ACC112 (cell line): ENCODE data around the gene FOXO6.

ENCODE experiments used
- H2AFZ ChIP-seq: fragments of 200-600 bp; sonication (generic); one replicate; pipeline ENCODE4 v1.6.0; 2017; ENCODE audit warnings: antibody characterized with exemption, low read length; ENCODE audit not compliant: unreplicated experiment
- H3K27ac ChIP-seq: fragments of 200-600 bp; sonication (generic); 2 replicates; pipeline ENCODE4 v1.5.1; 2014; ENCODE audit warnings: low read depth, mild to moderate bottlenecking, antibody characterized with exemption, low read length, moderate library complexity
- H3K27me3 ChIP-seq: fragments of 200-600 bp; sonication (generic); 2 replicates; pipeline ENCODE4 v1.6.1; 2014; ENCODE audit warnings: mild to moderate bottlenecking, antibody characterized with exemption, low read length, moderate library complexity, mixed read lengths; ENCODE audit not compliant: insufficient read depth
- H3K36me3 ChIP-seq: fragments of 200-600 bp; sonication (generic); 2 replicates; pipeline ENCODE4 v1.6.1; 2016; ENCODE audit warnings: mild to moderate bottlenecking, antibody characterized with exemption, low read length, moderate library complexity, mixed read lengths; ENCODE audit not compliant: insufficient read depth
- H3K4me1 ChIP-seq: fragments of 200-600 bp; sonication (generic); one replicate; pipeline ENCODE4 v1.6.1; 2016; ENCODE audit warnings: low read length, mixed read lengths; ENCODE audit not compliant: insufficient read depth, unreplicated experiment, control insufficient read depth
- H3K4me3 ChIP-seq: fragments of 200-600 bp; sonication (generic); 2 replicates; pipeline ENCODE4 v1.5.1; 2014; ENCODE audit warnings: mild to moderate bottlenecking, low read depth, low read length
- H3K79me2 ChIP-seq: fragments of 200-600 bp; sonication (generic); one replicate; pipeline ENCODE4 v1.6.0; 2016; ENCODE audit warnings: low read length; ENCODE audit not compliant: control insufficient read depth, unreplicated experiment, insufficient read depth

FOXO6 gene

GRCh38 chr1:41378999-41379737 is 17.9 kb downstream of the FOXO6 start:
- H3K27me3 ChIP-seq, result peaks cover 6% of the 10 kb centered on the region; the same call in 1 of the 2 replicates
- no peak overlapping the region for H3K27ac ChIP-seq
- H3K36me3 ChIP-seq, result no peaks in the 10 kb centered on the region
- H2AFZ ChIP-seq, result no peak overlapping the region
- no peaks in the 10 kb centered on the region for H3K79me2 ChIP-seq
- no peak overlapping the region for H3K4me3 ChIP-seq
- H3K4me1 ChIP-seq, result peaks cover 18% of the 10 kb centered on the region

GRCh38 chr1:41379738-41380130 is 18.5 kb downstream of the FOXO6 start:
- no peaks in the 10 kb centered on the region for H3K79me2 ChIP-seq
- peaks cover 12% of the 10 kb centered on the region for H3K27me3 ChIP-seq
- no peaks in the 10 kb centered on the region for H3K36me3 ChIP-seq
- H3K4me3 ChIP-seq, result no peak overlapping the region
- H3K4me1 ChIP-seq, result peaks cover 18% of the 10 kb centered on the region
- H2AFZ ChIP-seq, result no peak overlapping the region
- H3K27ac ChIP-seq, result no peak overlapping the region

- Histone ChIP-seq H3K27me3 (peaks cover 16% of the 10 kb centered on the region), H3K4me3 (no peak overlapping the region), H2AFZ (no peak overlapping the region), H3K79me2 (no peaks in the 10 kb centered on the region), H3K36me3 (no peaks in the 10 kb centered on the region), H3K27ac (no peak overlapping the region), H3K4me1 (peaks cover 18% of the 10 kb centered on the region)
These were observed 19.0 kb downstream of the FOXO6 start for GRCh38 chr1:41380195-41380594.

GRCh38 chr1:41380979-41381691 is 19.9 kb downstream of the FOXO6 start:
- peak overlapping the region; percentile 70 for H2AFZ ChIP-seq
- no peak overlapping the region for H3K27ac ChIP-seq
- H3K27me3 ChIP-seq, result peaks cover 24% of the 10 kb centered on the region
- H3K4me3 ChIP-seq, result peak overlapping the region; percentile 83
- H3K79me2 ChIP-seq, result no peaks in the 10 kb centered on the region
- peaks cover 18% of the 10 kb centered on the region for H3K4me1 ChIP-seq
- H3K36me3 ChIP-seq, result no peaks in the 10 kb centered on the region

GRCh38 chr1:41381692-41382479 is 20.7 kb downstream of the FOXO6 start:
- Histone ChIP-seq H3K79me2 (no peaks in the 10 kb centered on the region), H3K36me3 (no peaks in the 10 kb centered on the region), H3K27ac (peak overlapping the region; percentile 68), H3K27me3 (peaks cover 30% of the 10 kb centered on the region), H2AFZ (peak overlapping the region; percentile 71), H3K4me1 (peaks cover 18% of the 10 kb centered on the region), H3K4me3 (peak overlapping the region; percentile 83)

GRCh38 chr1:41382480-41383090 is 21.4 kb downstream of the FOXO6 start:
- Histone ChIP-seq H3K4me1 (peaks cover 18% of the 10 kb centered on the region), H2AFZ (peak overlapping the region; percentile 71), H3K4me3 (peak overlapping the region; percentile 83)

GRCh38 chr1:41383094-41383852 is 22.0 kb downstream of the FOXO6 start:
- H3K36me3 ChIP-seq, result no peaks in the 10 kb centered on the region
- H3K27me3 ChIP-seq, result peaks cover 34% of the 10 kb centered on the region
- peak overlapping the region; percentile 68; the same call in 1 of the 2 replicates for H3K27ac ChIP-seq
- H3K4me3 ChIP-seq, result peak overlapping the region; percentile 83
- peaks cover 18% of the 10 kb centered on the region for H3K4me1 ChIP-seq
- peak overlapping the region; percentile 71 for H2AFZ ChIP-seq
- no peaks in the 10 kb centered on the region for H3K79me2 ChIP-seq

More at GRCh38 chr1:41382480-41383090, 21.4 kb downstream of the FOXO6 start:
- H3K36me3 ChIP-seq, result no peaks in the 10 kb centered on the region
- peak overlapping the region; percentile 68 for H3K27ac ChIP-seq
- H3K79me2 ChIP-seq, result no peaks in the 10 kb centered on the region
- peaks cover 34% of the 10 kb centered on the region for H3K27me3 ChIP-seq

- H2AFZ ChIP-seq, result no peak overlapping the region
- no peaks in the 10 kb centered on the region for H3K79me2 ChIP-seq
- H3K27me3 ChIP-seq, result peaks cover 34% of the 10 kb centered on the region
These were observed 23.3 kb downstream of the FOXO6 start for GRCh38 chr1:41384579-41384978.

GRCh38 chr1:41385398-41386195 is 24.4 kb downstream of the FOXO6 start:
- peaks cover 34% of the 10 kb centered on the region for H3K27me3 ChIP-seq
- H3K27ac ChIP-seq, result no peak overlapping the region
- no peaks in the 10 kb centered on the region for H3K36me3 ChIP-seq
- no peak overlapping the region for H2AFZ ChIP-seq
- peaks cover 2% of the 10 kb centered on the region for H3K4me1 ChIP-seq
- no peak overlapping the region for H3K4me3 ChIP-seq
- H3K79me2 ChIP-seq, result no peaks in the 10 kb centered on the region

More at GRCh38 chr1:41384579-41384978, 23.3 kb downstream of the FOXO6 start:
- Histone ChIP-seq H3K4me1 (peaks cover 13% of the 10 kb centered on the region), H3K36me3 (no peaks in the 10 kb centered on the region), H3K27ac (no peak overlapping the region), H3K4me3 (no peak overlapping the region)
